K562 (cell line): ENCODE data around the gene PDGFA. TPM values are rescaled to one million over a fixed set of nuclear protein-coding genes. Genes with fewer than 3 reads are reported as not detected.

Source experiments
- ATAC-seq: fragments of 200-7000 bp; cut with Tn5 transposase; 3 replicates; pipeline ENCODE4 v1.9.1; 2020; ENCODE audit warnings: moderate library complexity
- BruUV-seq: library from RNA; stranded (reverse); fragments of 400-500 nt; replicated peaks from 2 replicates; lab custom pipeline; 2021; lab: Mats Ljungman, UMichigan
- CTCF ChIA-PET: fragments of 300-600 bp; formaldehyde crosslinking; extraction: SDS; loops from one replicate; lab custom pipeline; 2021; ENCODE audit warnings: low intra/inter-chr PET ratio; lab: Yijun Ruan, JAX
- POLR2A ChIA-PET: fragments of 300-600, 350-650 bp; sonication (Branson Sonifier 250); formaldehyde crosslinking; extraction: SDS; loops from one replicate; lab custom pipeline; 2021; ENCODE audit warnings: antibody characterized with exemption, inconsistent platforms; lab: Yijun Ruan, JAX
- DNase-seq, 4 experiments: peaks; one replicate each; pipeline versions ENCODE4 v3.0.0 to v3.0.0-alpha.2; 2011 to 2018; ENCODE audit warnings: low spot score in 3 of 4, mixed read lengths in 3 of 4; ENCODE audit errors: extremely low read depth in 1 of 4
- FAIRE-seq: peaks from 2 replicates; lab custom pipeline; 2011; peaks lifted over from hg19 to GRCh38; lab: Jason Lieb, UNC
- H2AFZ ChIP-seq: 2 replicates; pipeline ENCODE4 v1.6.0; 2011; ENCODE audit warnings: low read depth, low read length, control low read depth, inconsistent platforms
- H3K27ac ChIP-seq: fragments of 200-600 bp; 3 replicates; pipeline ENCODE4 v1.8.0; 2011; ENCODE audit warnings: low read depth, mild to moderate bottlenecking, control low read depth, inconsistent platforms, low read length, moderate library complexity, mixed read lengths; ENCODE audit errors: extremely low read depth
- H3K27me3 ChIP-seq, 2 experiments: fragments of 300-600 bp in 1 of 2; 2 replicates in 1 of 2; 3 replicates in 1 of 2; pipeline versions ENCODE4 v1.6.0 to v1.8.0; 2011; ENCODE audit warnings: inconsistent platforms in 2 of 2, low read length in 2 of 2, mild to moderate bottlenecking in 1 of 2, mixed read lengths in 1 of 2, moderate library complexity in 1 of 2; ENCODE audit not compliant: control insufficient read depth in 2 of 2, insufficient read depth in 2 of 2
- H3K36me3 ChIP-seq: fragments of 300-600 bp; 3 replicates; pipeline ENCODE4 v1.8.0; 2011; ENCODE audit warnings: mild to moderate bottlenecking, low read length, inconsistent platforms; ENCODE audit not compliant: control insufficient read depth, insufficient read depth
- H3K4me1 ChIP-seq, 2 experiments: fragments of 200-600 bp in 1 of 2; replicated peaks in 1 of 2; 2 replicates in 1 of 2; 3 replicates in 1 of 2; pipeline versions ENCODE4 v1.5.1 to v1.8.0; 2011; ENCODE audit warnings: inconsistent platforms in 2 of 2, low read length in 2 of 2, mild to moderate bottlenecking in 1 of 2, mixed read lengths in 1 of 2, moderate library complexity in 1 of 2; ENCODE audit not compliant: control insufficient read depth in 2 of 2, insufficient read depth in 2 of 2
- H3K4me2 ChIP-seq: 2 replicates; pipeline ENCODE4 v1.6.1; 2011; ENCODE audit warnings: low read length, control low read depth, inconsistent platforms, mixed read lengths; ENCODE audit not compliant: insufficient read depth
- H3K4me3 ChIP-seq: fragments of 200-600 bp; sonication (generic), shearing (Covaris generic); 2 replicates; pipeline ENCODE4 v1.5.1; 2016; ENCODE audit warnings: control low read depth, inconsistent platforms
- H3K79me2 ChIP-seq: fragments of 200-600 bp; 3 replicates; pipeline ENCODE4 v1.8.0; 2011; ENCODE audit warnings: low read length, inconsistent platforms; ENCODE audit not compliant: control insufficient read depth, insufficient read depth
- H3K9ac ChIP-seq, 2 experiments: 2 replicates each; pipeline versions ENCODE4 v1.6.0 to v1.6.1; 2011; ENCODE audit warnings: low read depth in 2 of 2, low read length in 2 of 2, control low read depth in 1 of 2, inconsistent platforms in 1 of 2, mild to moderate bottlenecking in 1 of 2, mixed read lengths in 1 of 2; ENCODE audit not compliant: insufficient read depth in 1 of 2
- H3K9me1 ChIP-seq: one replicate; pipeline ENCODE4 v1.6.0; 2011; ENCODE audit warnings: inconsistent platforms, mild to moderate bottlenecking, low read length, moderate library complexity; ENCODE audit not compliant: control insufficient read depth, insufficient read depth
- H3K9me3 ChIP-seq: replicated peaks from 2 replicates; pipeline ENCODE4 v1.5.1; 2011; ENCODE audit warnings: low read depth, low read length, inconsistent platforms; ENCODE audit not compliant: control insufficient read depth, insufficient read depth
- H4K20me1 ChIP-seq: replicated peaks from 2 replicates; pipeline ENCODE4 v1.6.1; 2011; ENCODE audit warnings: low read length, inconsistent platforms, mixed read lengths; ENCODE audit not compliant: control insufficient read depth, insufficient read depth
- CHCHD3 ChIP-seq: fragments of 250-450 bp; sonication (Bioruptor Pico); IDR thresholded peaks from 2 replicates; pipeline ENCODE4 v2.1.2; 2022; ENCODE audit warnings: mild to moderate bottlenecking
- CHD1 ChIP-seq: fragments of 200-600 bp; sonication (generic); IDR thresholded peaks from one replicate; pipeline ENCODE4 v1.6.1; 2012; ENCODE audit warnings: mild to moderate bottlenecking, moderate library complexity, low read length, inconsistent platforms
- CTCFL ChIP-seq: IDR thresholded peaks from 2 replicates; pipeline ENCODE4 v1.6.1; 2011; ENCODE audit warnings: borderline replicate concordance, low read depth, mild to moderate bottlenecking, moderate library complexity, low read length; ENCODE audit not compliant: insufficient read depth, poor library complexity, severe bottlenecking
- MEF2A ChIP-seq: IDR thresholded peaks from 2 replicates; pipeline ENCODE4 v1.6.1; 2011; ENCODE audit warnings: low read depth, mild to moderate bottlenecking, low read length, moderate library complexity; ENCODE audit not compliant: control insufficient read depth
- MTA2 ChIP-seq: fragments of 450-650 bp; IDR thresholded peaks from 2 replicates; pipeline ENCODE4 v1.6.1; 2016; ENCODE audit warnings: low read depth
- SIN3A ChIP-seq, 2 experiments: fragments of 150-350 bp in 1 of 2; IDR thresholded peaks; 2 replicates each; pipeline ENCODE4 v1.6.1; 2011 to 2016; ENCODE audit warnings: borderline replicate concordance in 2 of 2, low read depth in 2 of 2, low read length in 2 of 2, mild to moderate bottlenecking in 2 of 2, moderate library complexity in 2 of 2; ENCODE audit not compliant: control insufficient read depth in 1 of 2
- TCF7L2 ChIP-seq: fragments of 150-350 bp; IDR thresholded peaks from 2 replicates; pipeline ENCODE4 v1.6.1; 2016; ENCODE audit warnings: low read depth, mild to moderate bottlenecking, low read length, moderate library complexity
- ZNF780A ChIP-seq: fragments of 250-450 bp; sonication (Bioruptor Pico); IDR thresholded peaks from 2 replicates; pipeline ENCODE4 v1.5.0; 2021; ENCODE audit warnings: mild to moderate bottlenecking
- WGBS: fragments of 100-300 bp; shearing (Covaris generic); methylation state at CpG from one replicate; pipeline ENCODE4 v1.1.6; 2016; ENCODE audit warnings: low coverage, mixed read lengths; ENCODE audit not compliant: insufficient coverage; ENCODE audit errors: missing lambda C conversion rate; 5-methylcytosine and 5-hydroxymethylcytosine counted together
- in situ Hi-C: fragments of 300-500 bp; cut with MboI; formaldehyde crosslinking; loops from 4 replicates; pipeline ENCODE4 v1.15.0; 2018; ENCODE audit warnings: inconsistent platforms, mixed read lengths
- intact Hi-C: fragments of 100-400 bp; cut with micrococcal nuclease; formaldehyde crosslinking; loops from 2 replicates; pipeline ENCODE4 v1.14.2; 2022
- polyA plus RNA-seq, 8 experiments: library from polyadenylated mRNA; depleted of rRNA in 4 of 8; stranded (reverse) in 5 of 8; unstranded in 3 of 8; fragments of >200 nt; fragmentation: Nextera tagmentation in 2 of 8; fragmentation: Illumina TruSeq in 1 of 8; extraction: Ambion mirVana in 2 of 8; extraction: Trizol in 1 of 8; gene quantifications; 2 replicates each; pipeline versions ENCODE4 v1.2.1 to v1.2.3, GENCODE V29; 2011 to 2014; ENCODE audit warnings: inconsistent platforms in 1 of 8, missing spikeins in 1 of 8
- total RNA-seq, 7 experiments: library from RNA; depleted of rRNA in 6 of 7; stranded (reverse); fragments of >200 nt in 6 of 7; fragmentation: Illumina TruSeq in 2 of 7; extraction: Trizol in 2 of 7; gene quantifications; 2 replicates each; pipeline versions ENCODE4 v1.2.1 to v1.2.3, GENCODE V29; 2011 to 2021; ENCODE audit warnings: low replicate concordance in 1 of 7

Gene PDGFA
- total and polyA plus RNA-seq, 9 of the 15 experiments (the other 6 are each of a cell fraction or from before 2014, with no cell fraction given): 2.5 to 10.2 (median 4.6) TPM

GRCh38 chr7:564176-564865 is 44.7 kb upstream of the PDGFA start:
- FAIRE-seq (no peak), ATAC-seq (no peak), DNase-seq (no peak)
- Histone ChIP-seq H3K9me1 (no peaks in the 10 kb centered on the region), H4K20me1 (no peaks in the 10 kb centered on the region), H2AFZ (no peak overlapping the region), H3K79me2 (no peaks in the 10 kb centered on the region), H3K4me3 (no peak overlapping the region), H3K4me2 (no peak overlapping the region), H3K4me1 (peaks cover 0 to 21% of the 10 kb centered on the region in 2 experiments; a peak in 2 of 5 replicates), H3K9me3 (no peaks in the 10 kb centered on the region), H3K27me3 (no peaks in the 10 kb centered on the region), H3K36me3 (no peaks in the 10 kb centered on the region; the same call in 2 of the 3 replicates), H3K27ac (no peak overlapping the region), H3K9ac (no peak overlapping the region)
- ChIA-PET CTCF (no interaction called here), POLR2A (no interaction called here)
- no TSS peak for BruUV-seq
- TF ChIP-seq TCF7L2 (no peak), CHD1 (no peak), SIN3A (IDR thresholded peaks at IDR 0.05; ENCODE audit: borderline replicate concordance in 2 of 2, control insufficient read depth in 1 of 2, low read depth in 2 of 2, low read length in 2 of 2) (no peak), MTA2 (no peak), MEF2A (no peak), CHCHD3 (CRISPR knock-in tag) (no peak), CTCFL (no peak), ZNF780A (CRISPR knock-in tag) (no peak)
- intact Hi-C loops: no loop called here
- in situ Hi-C loops: no loop called here
- 63% methylated on average over 16 of the region's 26 CpGs for WGBS
